IMR-90 (cell line): ENCODE data around the gene CST9. TPM values are rescaled to one million over a fixed set of nuclear protein-coding genes. Genes with fewer than 3 reads are reported as not detected.

Source experiments
- polyA plus RNA-seq, 3 experiments: library from polyadenylated mRNA; depleted of rRNA; stranded (reverse); fragments of >200 nt; gene quantifications; 2 replicates each; pipeline ENCODE4 v1.2.3, GENCODE V29; 2012; ENCODE audit warnings: low replicate concordance in 1 of 3
- total RNA-seq: library from RNA; depleted of rRNA; stranded (reverse); fragments of >200 nt; gene quantifications from 2 replicates; pipeline ENCODE4 v1.2.3, GENCODE V29; 2012; rRNA removed

Gene CST9
- total and polyA plus RNA-seq, 2 of the 4 experiments (the other 2 are of a cell fraction): not detected

Other genes with a start within 250 kb of the CST9 start
- 23.7 and 30.3 TPM in 2 replicates for gene GZF1, start 243.7 kb downstream of the CST9 start, total RNA-seq
- 24.7 and 25.7 TPM in 2 replicates for gene GZF1, start 243.7 kb downstream of the CST9 start, polyA plus RNA-seq (2012; rRNA removed)
- 3.9 and 5.2 TPM in 2 replicates for gene NAPB, start 184.4 kb downstream of the CST9 start, total RNA-seq
- gene NAPB, start 184.4 kb downstream of the CST9 start, polyA plus RNA-seq (2012; rRNA removed): 2.8 and 4.4 TPM in 2 replicates
- not detected in 2 replicates for gene CSTL1, start 166.2 kb downstream of the CST9 start, total RNA-seq
- gene CSTL1, start 166.2 kb downstream of the CST9 start, polyA plus RNA-seq (2012; rRNA removed): not detected in 2 replicates
- gene CST11, start 153.0 kb downstream of the CST9 start, total RNA-seq: not detected in 2 replicates
- gene CST11, start 153.0 kb downstream of the CST9 start, polyA plus RNA-seq (2012; rRNA removed): not detected in 2 replicates
- not detected in 2 replicates for gene CST8, start 114.8 kb downstream of the CST9 start, total RNA-seq
- gene CST8, start 114.8 kb downstream of the CST9 start, polyA plus RNA-seq (2012; rRNA removed): not detected in 2 replicates
- gene CST9L, start 37.4 kb downstream of the CST9 start, total RNA-seq: not detected in 2 replicates
- not detected in 2 replicates for gene CST9L, start 37.4 kb downstream of the CST9 start, polyA plus RNA-seq (2012; rRNA removed)
- 26.0 and 30.8 TPM in 2 replicates for gene CST3, start 32.0 kb upstream of the CST9 start, total RNA-seq
- gene CST3, start 32.0 kb upstream of the CST9 start, polyA plus RNA-seq (2012; rRNA removed): 471 and 531 TPM in 2 replicates
- not detected in 2 replicates for gene CST4, start 83.1 kb upstream of the CST9 start, total RNA-seq
- not detected in 2 replicates for gene CST4, start 83.1 kb upstream of the CST9 start, polyA plus RNA-seq (2012; rRNA removed)
- gene CST1, start 145.0 kb upstream of the CST9 start, total RNA-seq: not detected in 2 replicates
- gene CST1, start 145.0 kb upstream of the CST9 start, polyA plus RNA-seq (2012; rRNA removed): not detected in 2 replicates
- not detected in 2 replicates for gene CST2, start 220.8 kb upstream of the CST9 start, total RNA-seq
- not detected in 2 replicates for gene CST2, start 220.8 kb upstream of the CST9 start, polyA plus RNA-seq (2012; rRNA removed)